HT1080 (cell line): ENCODE results near the gene PPP1R1B. TPM values are rescaled to one million over a fixed set of nuclear protein-coding genes. Genes with fewer than 3 reads are reported as not detected.

Source experiments
- DNase-seq: peaks from one replicate; pipeline ENCODE4 v3.0.0-alpha.2; 2015; ENCODE audit warnings: low read depth
- total RNA-seq: library from RNA; depleted of rRNA; stranded (reverse); fragments of >200 nt; shearing (Covaris generic); gene quantifications from 2 replicates; pipeline ENCODE4 v1.2.3, GENCODE V29; 2014

PPP1R1B gene
- total RNA-seq, 1 experiment from 2014 or later, result not detected

- no peak for DNase-seq
Observed at GRCh38 chr17:39651923-39652586, 25.3 kb downstream of the PPP1R1B start.

GRCh38 chr17:39652587-39653315 is 26.0 kb downstream of the PPP1R1B start:
- DNase-seq, result no peak

- no peak for DNase-seq
Observed at GRCh38 chr17:39653316-39653661, 26.5 kb downstream of the PPP1R1B start.

- DNase-seq, result peak; percentile 28
Observed at GRCh38 chr17:39653662-39654331, 27.0 kb downstream of the PPP1R1B start.

GRCh38 chr17:39655105-39655504 is 28.4 kb downstream of the PPP1R1B start:
- DNase-seq, result no peak

GRCh38 chr17:39658346-39658745 is 31.6 kb downstream of the PPP1R1B start:
- DNase-seq, result no peak

GRCh38 chr17:39658760-39659159 is 32.0 kb downstream of the PPP1R1B start:
- no peak for DNase-seq

GRCh38 chr17:39659279-39660010 is 32.7 kb downstream of the PPP1R1B start:
- no peak for DNase-seq

- DNase-seq, result no peak
Observed at GRCh38 chr17:39660011-39660360, 33.2 kb downstream of the PPP1R1B start.

- no peak for DNase-seq
Observed at GRCh38 chr17:39660397-39661385, 33.9 kb downstream of the PPP1R1B start.

GRCh38 chr17:39661744-39662541 is 35.2 kb downstream of the PPP1R1B start:
- no peak for DNase-seq

GRCh38 chr17:39662551-39663339 is 36.0 kb downstream of the PPP1R1B start:
- no peak for DNase-seq

GRCh38 chr17:39663340-39663687 is 36.6 kb downstream of the PPP1R1B start:
- DNase-seq, result no peak

GRCh38 chr17:39663688-39664580 is 37.2 kb downstream of the PPP1R1B start:
- DNase-seq, result peak; percentile 31

GRCh38 chr17:39664581-39665561 is 38.1 kb downstream of the PPP1R1B start, which contains the start of gene TCAP:
Gene TCAP, plus strand, starts transcription at chr17:39665349. Its CDS starts 11 bp downstream, at chr17:39665360.
- DNase-seq, result no peak

- DNase-seq, result no peak
Observed at GRCh38 chr17:39665642-39666224, 39.0 kb downstream of the PPP1R1B start.
